Activated naive CD4-positive, alpha-beta T cell treated with anti-CD3 and anti-CD28 coated beads, Interleukin-2, amount 50 U/mL, for 24 hours (primary cell): ENCODE data around the gene HOOK1.

Experiments
- H3K27ac Mint-ChIP-seq: one replicate; pipeline ENCODE4 v1.8.0; 2021; ENCODE audit warnings: mild to moderate bottlenecking, mixed read lengths
- H3K27me3 Mint-ChIP-seq: one replicate; pipeline ENCODE4 v1.8.0; 2021; ENCODE audit warnings: mixed read lengths
- H3K36me3 Mint-ChIP-seq: one replicate; pipeline ENCODE4 v1.8.0; 2021; ENCODE audit warnings: mixed read lengths
- H3K4me1 Mint-ChIP-seq: one replicate; pipeline ENCODE4 v1.8.0; 2021; ENCODE audit warnings: mixed read lengths
- H3K4me3 Mint-ChIP-seq: one replicate; pipeline ENCODE4 v1.8.0; 2021; ENCODE audit warnings: mild to moderate bottlenecking, mixed read lengths
- H3K9me3 Mint-ChIP-seq: one replicate; pipeline ENCODE4 v1.8.0; 2021; ENCODE audit warnings: mixed read lengths

The HOOK1 gene

GRCh38 chr1:59814901-59815825, at the start of gene HOOK1:
Gene HOOK1, plus strand, starts transcription at chr1:59814949. Its CDS starts 169 bp downstream, at chr1:59815118.
- Mint-ChIP-seq H3K27ac (peak within 1 kb of the TSS; percentile 91), H3K4me1 (peaks cover 10% of the 10 kb centered on the region), H3K36me3 (peaks cover 1% of the 10 kb centered on the region), H3K9me3 (no peaks in the 10 kb centered on the region), H3K4me3 (peak within 1 kb of the TSS; percentile 87), H3K27me3 (no peaks in the 10 kb centered on the region)

DNA sequence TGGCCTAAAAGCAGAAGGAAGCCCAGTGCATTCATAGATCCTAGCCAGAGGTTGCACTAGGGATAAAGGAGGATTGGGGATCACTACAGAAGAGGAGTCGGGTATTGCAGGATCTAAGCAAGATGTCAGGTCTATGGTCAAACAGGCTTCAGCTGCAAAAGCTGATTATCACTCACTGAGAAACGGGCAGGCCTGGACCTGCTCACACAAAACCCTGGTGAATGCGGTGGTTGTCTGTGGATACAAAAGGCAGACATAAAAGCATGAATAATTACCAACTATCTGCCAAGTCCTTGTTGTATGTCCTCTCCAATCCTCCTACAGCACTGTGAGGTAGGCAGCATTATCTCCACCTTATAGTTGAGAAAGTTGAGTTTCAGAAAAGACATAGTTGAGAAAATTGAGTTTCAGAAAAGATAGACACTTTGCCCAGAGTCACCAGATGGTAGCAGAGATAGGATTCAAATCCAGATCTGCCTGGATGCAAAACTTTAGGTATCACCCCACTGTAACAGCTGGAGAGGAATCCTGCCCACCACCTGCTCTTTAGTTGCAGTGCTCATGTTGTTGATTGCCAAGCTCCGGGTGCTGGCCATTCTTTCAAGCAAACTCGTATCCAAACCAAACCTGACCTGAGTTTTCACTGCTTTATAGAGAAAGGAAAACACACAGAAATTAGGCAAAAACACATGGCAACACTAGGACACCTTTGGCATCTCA, 49.6 kb upstream of the HOOK1 start:
- no peak overlapping the region for H3K4me3 Mint-ChIP-seq
- no peaks in the 10 kb centered on the region for H3K36me3 Mint-ChIP-seq
- no peak overlapping the region for H3K27ac Mint-ChIP-seq
- no peaks in the 10 kb centered on the region for H3K4me1 Mint-ChIP-seq
- H3K27me3 Mint-ChIP-seq: no peaks in the 10 kb centered on the region
- H3K9me3 Mint-ChIP-seq: no peaks in the 10 kb centered on the region

- no peak overlapping the region for H3K27ac Mint-ChIP-seq
- H3K4me3 Mint-ChIP-seq: no peak overlapping the region
- H3K9me3 Mint-ChIP-seq: no peaks in the 10 kb centered on the region
- no peaks in the 10 kb centered on the region for H3K4me1 Mint-ChIP-seq
- no peaks in the 10 kb centered on the region for H3K36me3 Mint-ChIP-seq
- no peaks in the 10 kb centered on the region for H3K27me3 Mint-ChIP-seq
Observed at GRCh38 chr1:59766227-59766855, 48.4 kb upstream of the HOOK1 start.

DNA sequence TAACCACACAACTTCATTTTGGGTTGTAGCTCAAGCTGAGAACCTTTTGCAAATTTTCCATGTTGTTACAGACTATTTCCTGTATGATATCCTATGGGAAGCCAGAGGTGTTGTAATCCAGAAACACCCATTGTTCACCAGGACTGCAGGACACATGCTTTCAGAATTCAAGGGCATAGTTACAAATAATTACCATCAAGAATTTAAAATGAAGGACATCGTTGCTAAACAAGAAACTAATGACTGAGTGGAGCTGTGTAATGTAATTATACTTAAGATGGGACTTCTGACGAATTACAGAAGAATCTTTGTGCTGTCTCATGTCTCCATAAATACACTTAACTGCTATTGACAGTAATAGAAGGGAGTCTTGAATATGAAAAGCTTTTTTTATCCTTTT, 47.6 kb upstream of the HOOK1 start:
- no peak overlapping the region for H3K4me3 Mint-ChIP-seq
- H3K27ac Mint-ChIP-seq: no peak overlapping the region
- no peaks in the 10 kb centered on the region for H3K9me3 Mint-ChIP-seq
- no peaks in the 10 kb centered on the region for H3K27me3 Mint-ChIP-seq
- no peaks in the 10 kb centered on the region for H3K36me3 Mint-ChIP-seq
- H3K4me1 Mint-ChIP-seq: no peaks in the 10 kb centered on the region

- H3K4me3 Mint-ChIP-seq: no peak overlapping the region
- H3K36me3 Mint-ChIP-seq: no peaks in the 10 kb centered on the region
- H3K9me3 Mint-ChIP-seq: no peaks in the 10 kb centered on the region
- no peaks in the 10 kb centered on the region for H3K4me1 Mint-ChIP-seq
- no peaks in the 10 kb centered on the region for H3K27me3 Mint-ChIP-seq
- no peak overlapping the region for H3K27ac Mint-ChIP-seq
Observed at GRCh38 chr1:59768792-59769735, 45.7 kb upstream of the HOOK1 start.

DNA sequence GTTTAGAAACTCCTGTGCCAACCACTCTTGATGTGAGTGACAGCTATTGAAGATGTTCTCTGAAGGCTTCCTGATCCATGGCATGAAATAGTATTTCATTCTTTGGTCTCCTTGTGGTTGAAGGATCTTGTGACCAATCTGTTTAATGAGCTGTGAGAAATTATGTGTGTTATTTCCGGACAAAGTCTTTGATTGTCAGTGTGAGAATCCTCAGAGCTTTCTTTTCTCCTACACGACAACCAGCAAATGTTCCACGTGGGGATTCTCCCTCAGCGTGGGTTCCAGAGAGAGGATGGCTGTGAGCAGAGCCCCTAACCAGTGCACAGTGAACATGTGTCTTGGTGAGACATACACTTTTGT, 45.0 kb upstream of the HOOK1 start:
- H3K27ac Mint-ChIP-seq: no peak overlapping the region
- no peaks in the 10 kb centered on the region for H3K4me1 Mint-ChIP-seq
- H3K9me3 Mint-ChIP-seq: no peaks in the 10 kb centered on the region
- no peak overlapping the region for H3K4me3 Mint-ChIP-seq
- no peaks in the 10 kb centered on the region for H3K36me3 Mint-ChIP-seq
- no peaks in the 10 kb centered on the region for H3K27me3 Mint-ChIP-seq

DNA sequence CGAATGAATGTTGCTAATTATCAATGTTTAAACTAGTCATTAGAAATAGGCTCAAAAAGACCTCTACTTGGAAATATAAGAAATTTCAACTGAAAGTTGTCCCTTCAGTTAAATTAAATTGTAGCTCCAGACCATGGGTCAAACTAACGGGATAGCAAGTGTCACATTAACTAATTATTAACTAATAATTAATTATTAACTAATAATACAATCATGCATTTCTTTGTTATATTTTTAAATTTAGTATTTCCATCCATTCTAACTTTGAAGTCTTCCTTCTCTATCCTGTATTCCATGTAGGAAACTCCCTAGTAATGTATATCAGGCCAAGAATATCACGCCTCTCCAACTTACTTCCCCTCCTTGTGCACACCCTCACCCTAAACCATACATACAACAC, 43.4 kb upstream of the HOOK1 start:
- H3K36me3 Mint-ChIP-seq: no peaks in the 10 kb centered on the region
- no peaks in the 10 kb centered on the region for H3K27me3 Mint-ChIP-seq
- H3K4me1 Mint-ChIP-seq: no peaks in the 10 kb centered on the region
- H3K27ac Mint-ChIP-seq: no peak overlapping the region
- no peaks in the 10 kb centered on the region for H3K9me3 Mint-ChIP-seq
- no peak overlapping the region for H3K4me3 Mint-ChIP-seq

DNA sequence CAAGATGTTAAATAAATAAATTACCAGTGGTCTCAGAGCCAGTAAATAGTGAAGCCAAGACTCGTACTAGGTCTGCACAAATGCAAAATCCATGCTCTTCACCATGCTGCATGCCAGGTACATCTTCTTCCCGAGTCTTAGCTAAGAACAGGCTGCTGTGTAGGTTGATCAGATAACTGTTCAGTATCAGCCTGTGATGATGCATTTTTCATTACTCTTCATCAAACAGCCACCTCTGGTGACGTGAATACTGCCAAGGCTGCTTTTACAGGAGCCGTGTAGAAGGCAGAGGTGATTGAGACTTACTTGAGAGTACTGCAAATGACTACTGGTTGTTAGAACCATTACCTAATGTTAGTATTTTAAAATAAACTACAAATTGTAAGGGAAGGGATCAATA, 39.3 kb upstream of the HOOK1 start:
- no peaks in the 10 kb centered on the region for H3K36me3 Mint-ChIP-seq
- H3K9me3 Mint-ChIP-seq: no peaks in the 10 kb centered on the region
- no peaks in the 10 kb centered on the region for H3K4me1 Mint-ChIP-seq
- H3K27ac Mint-ChIP-seq: no peak overlapping the region
- H3K27me3 Mint-ChIP-seq: no peaks in the 10 kb centered on the region
- H3K4me3 Mint-ChIP-seq: no peak overlapping the region

DNA sequence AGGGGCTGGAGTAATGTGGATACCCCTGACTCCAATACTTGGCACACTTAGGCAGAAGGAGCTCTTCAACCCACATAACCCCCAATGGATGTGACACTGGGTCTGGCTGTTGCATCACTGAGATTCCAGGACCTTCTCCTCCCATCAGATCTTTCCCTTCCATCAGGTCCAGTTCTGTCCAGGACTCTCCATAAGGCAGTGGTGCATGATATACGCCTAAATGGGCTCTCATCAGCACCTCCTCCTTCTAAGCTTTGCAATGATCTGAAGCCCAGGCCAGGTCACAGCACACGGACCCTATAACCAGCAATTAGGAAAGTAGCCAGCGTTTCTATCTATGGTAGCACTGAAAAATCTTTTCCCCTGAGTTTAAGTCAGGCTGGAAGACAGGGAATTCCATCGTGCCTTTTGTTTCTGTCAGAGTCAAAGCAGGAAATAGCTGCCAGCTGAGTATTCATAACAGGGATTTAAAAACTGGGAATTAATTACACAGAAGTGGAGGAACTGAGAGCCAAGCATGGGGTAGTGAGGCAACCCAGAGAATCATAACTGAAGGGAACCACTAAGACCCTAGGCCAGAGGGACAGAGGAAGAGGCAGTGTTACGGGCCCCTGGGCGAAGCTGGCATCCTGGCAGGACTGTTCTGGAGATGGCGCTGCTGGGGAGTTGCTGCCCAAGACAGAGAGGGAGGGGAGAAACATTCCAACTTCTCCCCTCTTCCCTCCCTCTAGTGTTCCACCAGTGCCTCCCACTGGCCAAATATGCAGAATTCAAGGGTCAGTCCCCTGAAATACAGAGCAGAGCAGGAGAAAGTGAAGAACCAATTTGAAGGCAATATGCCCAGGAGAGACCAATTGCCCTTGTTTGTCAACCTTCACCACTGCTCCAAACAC, 37.5 kb upstream of the HOOK1 start:
- Mint-ChIP-seq H3K27me3 (no peaks in the 10 kb centered on the region), H3K9me3 (no peaks in the 10 kb centered on the region), H3K4me3 (no peak overlapping the region), H3K4me1 (no peaks in the 10 kb centered on the region), H3K36me3 (no peaks in the 10 kb centered on the region), H3K27ac (no peak overlapping the region)

DNA sequence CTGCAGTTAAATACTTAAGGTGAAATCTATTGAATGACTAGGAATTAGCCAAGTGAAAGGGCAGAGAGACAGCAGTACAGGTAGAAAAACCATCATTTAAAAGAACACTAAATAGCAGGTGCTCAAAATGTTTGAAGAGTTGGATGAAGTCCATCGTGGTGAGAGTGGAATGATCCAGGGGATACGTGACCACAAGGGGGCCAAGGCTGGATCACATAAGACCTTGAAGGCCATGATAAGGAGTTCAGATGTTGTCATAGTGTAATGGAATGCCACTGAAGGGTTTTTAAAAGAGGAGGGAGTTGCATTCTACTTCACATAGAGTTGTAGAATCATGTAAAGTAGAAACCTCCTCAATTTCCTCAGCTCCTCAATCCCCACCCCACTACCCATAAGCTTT, 34.8 kb upstream of the HOOK1 start:
- Mint-ChIP-seq H3K27ac (no peak overlapping the region), H3K27me3 (no peaks in the 10 kb centered on the region), H3K9me3 (no peaks in the 10 kb centered on the region), H3K4me3 (no peak overlapping the region), H3K4me1 (no peaks in the 10 kb centered on the region), H3K36me3 (no peaks in the 10 kb centered on the region)

GRCh38 chr1:59788825-59789224, 25.9 kb upstream of the HOOK1 start:
- Mint-ChIP-seq H3K27ac (no peak overlapping the region), H3K36me3 (peaks cover 6% of the 10 kb centered on the region), H3K9me3 (peaks cover 23% of the 10 kb centered on the region), H3K4me1 (peaks cover 8% of the 10 kb centered on the region), H3K4me3 (no peak overlapping the region), H3K27me3 (peaks cover 4% of the 10 kb centered on the region)

- no peak overlapping the region for H3K27ac Mint-ChIP-seq
- H3K27me3 Mint-ChIP-seq: peaks cover 3% of the 10 kb centered on the region
- H3K4me1 Mint-ChIP-seq: peaks cover 2% of the 10 kb centered on the region
- peaks cover 12% of the 10 kb centered on the region for H3K9me3 Mint-ChIP-seq
- peaks cover 4% of the 10 kb centered on the region for H3K36me3 Mint-ChIP-seq
- no peak overlapping the region for H3K4me3 Mint-ChIP-seq
Observed at GRCh38 chr1:59798600-59798999, 16.1 kb upstream of the HOOK1 start.

DNA sequence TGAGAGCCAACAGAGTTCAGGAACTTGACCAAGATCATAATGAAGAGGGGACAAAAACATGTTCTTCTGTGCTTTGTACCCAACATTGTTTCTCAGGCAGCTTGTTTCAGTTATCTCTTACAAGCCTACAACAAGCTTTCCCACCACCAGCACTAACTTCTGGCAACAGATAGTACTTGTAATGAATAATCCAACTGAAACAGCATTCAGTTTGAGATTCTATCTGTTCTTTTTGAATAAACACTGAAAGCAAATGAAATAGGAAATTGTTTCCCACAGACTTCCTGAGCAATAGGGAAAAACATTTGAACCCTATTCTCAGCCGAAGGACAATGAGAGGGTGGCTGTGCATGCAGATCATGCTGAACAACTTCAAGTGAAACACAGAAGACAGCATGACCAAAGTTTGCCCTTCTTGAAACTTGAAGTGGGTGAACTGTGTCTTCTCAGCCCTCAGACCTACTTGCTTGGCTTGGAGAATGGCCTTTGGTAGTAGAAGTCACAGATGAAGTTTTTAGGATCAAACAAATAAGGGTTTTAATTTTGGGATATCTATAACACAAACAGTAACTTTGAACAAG, 11.2 kb upstream of the HOOK1 start:
- H3K36me3 Mint-ChIP-seq: no peaks in the 10 kb centered on the region
- no peaks in the 10 kb centered on the region for H3K9me3 Mint-ChIP-seq
- no peak overlapping the region for H3K27ac Mint-ChIP-seq
- no peaks in the 10 kb centered on the region for H3K4me1 Mint-ChIP-seq
- H3K27me3 Mint-ChIP-seq: no peaks in the 10 kb centered on the region
- H3K4me3 Mint-ChIP-seq: no peak overlapping the region

DNA sequence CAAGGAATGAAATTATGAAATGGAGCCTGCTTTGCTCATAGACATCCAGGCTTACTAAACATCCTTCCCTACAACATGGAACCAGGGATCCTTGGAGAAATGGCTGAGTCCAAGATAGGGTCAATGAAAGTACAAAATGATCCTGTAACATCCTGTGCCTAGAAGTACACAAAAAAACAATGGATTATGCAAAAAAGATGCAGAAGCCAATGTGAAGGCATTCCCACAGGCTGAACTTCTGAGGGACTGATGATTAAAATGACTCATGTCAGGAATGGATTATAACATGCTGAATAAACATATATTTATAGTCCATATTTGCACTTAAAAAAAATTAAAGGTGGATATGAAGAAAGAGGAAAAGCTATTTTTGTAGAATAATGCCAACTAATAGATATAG, 10.4 kb upstream of the HOOK1 start:
- H3K9me3 Mint-ChIP-seq: no peaks in the 10 kb centered on the region

More for the DNA sequence above, 10.4 kb upstream of the HOOK1 start:
- Mint-ChIP-seq H3K27ac (no peak overlapping the region), H3K4me1 (no peaks in the 10 kb centered on the region), H3K27me3 (peaks cover 6% of the 10 kb centered on the region), H3K36me3 (no peaks in the 10 kb centered on the region), H3K4me3 (no peak overlapping the region)
